Heart right ventricle (tissue), 16 donors: ENCODE measurements around the gene TEX28. TPM values are rescaled to one million over a fixed set of nuclear protein-coding genes. Genes with fewer than 3 reads are reported as not detected.

Experiments
- ATAC-seq, 8 donors: fragments of 200-7000 bp; cut with Tn5 transposase; one replicate each; pipeline ENCODE4 v1.9.1; 2020; ENCODE audit warnings: mild to moderate bottlenecking in 8 of 8, moderate library complexity in 8 of 8, moderate number of reproducible peaks in 1 of 8
- DNase-seq, 2 donors: peaks; one replicate each; pipeline ENCODE4 v3.0.0-alpha.2; 2020
- H3K27ac ChIP-seq, 10 donors: fragments of 200-600 bp; sonication (generic) in 2 of 10; one replicate each; pipeline versions ENCODE4 v1.5.0 to v1.8.0; 2020 to 2022; ENCODE audit warnings: mild to moderate bottlenecking in 3 of 10
- H3K27me3 ChIP-seq, 7 donors: fragments of 200-600 bp; one replicate each; pipeline ENCODE4 v1.8.0; 2021 to 2022; ENCODE audit warnings: mild to moderate bottlenecking in 2 of 7
- H3K36me3 ChIP-seq, 9 donors: fragments of 200-600 bp; sonication (generic) in 1 of 9; one replicate each; pipeline versions ENCODE4 v1.5.0 to v1.8.0; 2020 to 2022; ENCODE audit warnings: mild to moderate bottlenecking in 2 of 9
- H3K4me1 ChIP-seq, 9 donors: fragments of 200-600 bp; sonication (generic) in 1 of 9; one replicate each; pipeline versions ENCODE4 v1.5.0 to v1.8.0; 2020 to 2022; ENCODE audit warnings: mild to moderate bottlenecking in 4 of 9
- H3K4me3 ChIP-seq, 10 donors: fragments of 200-600 bp; sonication (generic) in 2 of 10; one replicate each; pipeline versions ENCODE4 v1.5.0 to v1.8.0; 2020 to 2022; ENCODE audit warnings: mild to moderate bottlenecking in 7 of 10, moderate library complexity in 2 of 10
- H3K9me3 ChIP-seq, 11 donors: fragments of 200-600 bp in 10 of 11; sonication (generic) in 2 of 11; one replicate each; pipeline versions ENCODE4 v1.5.0 to v1.8.0; 2013 to 2022; ENCODE audit warnings: mild to moderate bottlenecking in 2 of 11, control low read depth in 1 of 11, moderate library complexity in 1 of 11
- CTCF ChIP-seq, 9 donors: fragments of 200-600 bp; sonication (generic) in 2 of 9; IDR thresholded peaks; one replicate each; pipeline versions ENCODE4 v1.5.0 to v1.8.0; 2021 to 2022; ENCODE audit warnings: antibody characterized with exemption in 9 of 9, mild to moderate bottlenecking in 5 of 9, moderate library complexity in 1 of 9
- WGBS, 2 donors: extraction: QIAGEN DNeasy Blood & Tissue Kit; methylation state at CpG; one replicate each; pipeline ENCODE4 v1.1.7; 2013; ENCODE audit warnings: inconsistent platforms in 1 of 2; 5-methylcytosine and 5-hydroxymethylcytosine counted together
- intact Hi-C, 10 donors: fragments of 100-400 bp; cut with DNase I; formaldehyde crosslinking; loops; one replicate each; pipeline versions ENCODE4 v1.11.1 to v1.14.2; 2022
- polyA plus RNA-seq, 2 donors: library from polyadenylated mRNA; stranded (reverse); fragments of 200-250 nt; gene quantifications; one replicate each; pipeline ENCODE4 v1.2.3, GENCODE V29; 2013
- total RNA-seq, 10 donors: library from RNA; stranded (reverse); fragmentation: NEBNext Ultra II Directional in 3 of 10; extraction: Animal tissue kit (Norgen Biotek cat#: 25700) in 3 of 10; gene quantifications; one replicate each; pipeline versions ENCODE4 v1.2.1 to v1.2.4, GENCODE V29; 2021 to 2023
- donor health status: Arrhythmogenic right ventricular cardiomyopathy.
- donor health status: ischemic (EF 13 %, LVEDD 7.1; RV severe dilation, severe dysfunction).
- donor health status: healthy with polysubstance abuse.
- donor health status: DM: no; HTN: yes; CAD: no.
- donor health status: DM: no; HTN: no; CAD: no.
- donor health status: ischemic (EF 25% LVEDD 6.9; RV normal size, moderate dysfunction).
- donor health status: ischemic (EF 25% LVEDD 5.7; RV mildly dilated, moderate dysfunction).
- donor health status: healthy.
- donor health status: DM: yes; HTN: yes; CAD: no.
- donor health status: Ischemic cardiomyopathy.
- donor health status: ischemic (EF 35%, LVEDD 5.7; RV mildly dilated, moderate dysfunction).
- donor health status: nonischemic (EF 11% LVEDD 7.7; RV severe dilation, severe dysfunction).
- donor health status: DM: yes; HTN: yes; CAD: no.
- donor health status: PGD.
- donor health status: ischemic (EF 29% LVEDD 5.4; RV normal size, mild dysfunction).
- donor health status: nonischemic (EF 23%, LVEDD 6.1; RV moderate dilation, normal function).

TEX28 gene
- total and polyA plus RNA-seq, 12 donors, result not detected

- DNase-seq (peak in 1 of 2 donors; percentile 17), ATAC-seq (peak in 7 of 8 donors; percentile 21 to 55 (median 27))
- H3K4me3 ChIP-seq, result no peak overlapping the region
- H3K27ac ChIP-seq, result no peak overlapping the region
- H3K27me3 ChIP-seq, result peaks cover 0 to 35% (median 0%) of the 10 kb centered on the region in 7 donors
- 10 to 14% methylated on average over 7 of the region's 7 CpGs for WGBS, 2 donors
- H3K36me3 ChIP-seq, result no peaks in the 10 kb centered on the region
- H3K9me3 ChIP-seq, result no peaks in the 10 kb centered on the region
- intact Hi-C loops, result no loop called here
- peaks cover 0 to 8% (median 0%) of the 10 kb centered on the region in 9 donors for H3K4me1 ChIP-seq
- peak in 8 of 9 donors; percentile 12 to 64 (median 50) for TF ChIP-seq CTCF (IDR thresholded peaks at IDR 0.05)
These were observed 22.6 kb upstream of the TEX28 start for GRCh38 chrX:154317391-154317995.

GRCh38 chrX:154315416-154315815 lies 20.5 kb upstream of the TEX28 start:
- intact Hi-C loops, result no loop called here
- H3K27me3 ChIP-seq, result peaks cover 0 to 32% (median 0%) of the 10 kb centered on the region in 7 donors
- WGBS, 2 donors, result 96 to 100% methylated on average over 3 of the region's 3 CpGs
- no peaks in the 10 kb centered on the region for H3K36me3 ChIP-seq
- TF ChIP-seq CTCF (IDR thresholded peaks at IDR 0.05), result no peak
- no peak overlapping the region for H3K4me3 ChIP-seq
- H3K9me3 ChIP-seq, result no peaks in the 10 kb centered on the region
- H3K4me1 ChIP-seq, result peaks cover 0 to 8% (median 0%) of the 10 kb centered on the region in 9 donors
- ATAC-seq, result no peak
- no peak for DNase-seq
- no peak overlapping the region for H3K27ac ChIP-seq

GRCh38 chrX:154313147-154313546 lies 18.2 kb upstream of the TEX28 start:
- Histone ChIP-seq H3K4me1 (peaks cover 0 to 18% (median 0%) of the 10 kb centered on the region in 9 donors), H3K4me3 (no peak overlapping the region), H3K9me3 (no peaks in the 10 kb centered on the region), H3K27me3 (peaks cover 0 to 22% (median 0%) of the 10 kb centered on the region in 7 donors), H3K27ac (peak overlapping the region in 1 of 10 donors; percentile 44), H3K36me3 (no peaks in the 10 kb centered on the region)
- TF ChIP-seq CTCF (IDR thresholded peaks at IDR 0.05), result no peak
- 80 to 97% methylated on average over 5 of the region's 5 CpGs for WGBS, 2 donors
- intact Hi-C loops, result no loop called here
- ATAC-seq, result no peak
- DNase-seq, result no peak

- no peak for TF ChIP-seq CTCF (IDR thresholded peaks at IDR 0.05)
- Histone ChIP-seq H3K4me1 (peaks cover 0 to 21% (median 0%) of the 10 kb centered on the region in 9 donors), H3K9me3 (no peaks in the 10 kb centered on the region), H3K27ac (no peak overlapping the region), H3K27me3 (peaks cover 0 to 16% (median 0%) of the 10 kb centered on the region in 7 donors), H3K36me3 (no peaks in the 10 kb centered on the region), H3K4me3 (no peak overlapping the region)
- 94 to 97% methylated on average over 7 of the region's 7 CpGs for WGBS, 2 donors
- intact Hi-C loops, result no loop called here
- DNase-seq (no peak), ATAC-seq (no peak)
These were observed 17.2 kb upstream of the TEX28 start for GRCh38 chrX:154312116-154312515.
